ENCODE measurements around the gene DLGAP1. TPM values are rescaled to one million over a fixed set of nuclear protein-coding genes. Genes with fewer than 3 reads are reported as not detected.
"Not testable (repeated sequence)": the region's sequence is repeated elsewhere in the genome, so short reads cannot be mapped to it uniquely, and the experiment has no call there.

The DLGAP1 gene
- total and polyA plus RNA-seq, 2 donors = 0.24 to 0.41 TPM

DNA sequence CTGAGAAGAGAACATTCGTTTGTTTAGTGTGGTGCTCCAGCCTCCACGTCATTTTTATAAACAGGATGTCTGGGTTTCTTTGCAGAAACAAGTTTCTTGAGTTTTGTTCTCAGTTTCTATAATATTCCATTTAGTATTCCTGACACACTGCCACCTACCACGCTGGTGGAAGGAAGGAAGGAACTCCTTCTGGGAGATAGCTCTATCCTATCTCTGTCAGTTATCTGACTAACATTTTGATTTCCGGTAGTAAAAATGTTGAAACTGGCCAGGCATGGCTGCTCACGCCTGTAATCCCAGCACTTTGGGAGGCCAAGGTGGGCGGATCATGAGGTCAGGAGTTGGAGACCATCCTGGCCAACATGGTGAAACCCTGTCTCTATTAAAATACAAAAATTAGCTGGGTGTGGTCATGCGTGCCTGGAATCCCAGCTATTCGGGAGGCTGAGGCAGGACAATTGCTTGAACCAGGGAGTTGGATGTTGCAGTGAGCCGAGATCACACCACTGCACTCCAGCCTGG, 804.5 kb downstream of the DLGAP1 start:
- 91% methylated on average over 9 of the region's 9 CpGs for WGBS
- not testable (repeated sequence) for DNase-seq (ENCODE audit: low read depth in 6 of 9, low spot score in 9 of 9); H3K4me1 ChIP-seq (ENCODE audit: control insufficient read depth in 2 of 2, insufficient read depth in 2 of 2, low read length in 2 of 2); H3K36me3 ChIP-seq (ENCODE audit: control insufficient read depth in 2 of 2, insufficient read depth in 2 of 2, low read length in 1 of 2); H3K9me3 ChIP-seq (ENCODE audit: control insufficient read depth in 2 of 2, insufficient read depth in 1 of 2, low read length in 1 of 2); H3K27ac ChIP-seq (ENCODE audit: low read depth in 1 of 2, low read length in 1 of 2); H3K4me3 ChIP-seq (ENCODE audit: low read length in 2 of 2); H3K27me3 ChIP-seq (ENCODE audit: control insufficient read depth in 2 of 2, insufficient read depth in 1 of 2, low read length in 1 of 2)

DNA sequence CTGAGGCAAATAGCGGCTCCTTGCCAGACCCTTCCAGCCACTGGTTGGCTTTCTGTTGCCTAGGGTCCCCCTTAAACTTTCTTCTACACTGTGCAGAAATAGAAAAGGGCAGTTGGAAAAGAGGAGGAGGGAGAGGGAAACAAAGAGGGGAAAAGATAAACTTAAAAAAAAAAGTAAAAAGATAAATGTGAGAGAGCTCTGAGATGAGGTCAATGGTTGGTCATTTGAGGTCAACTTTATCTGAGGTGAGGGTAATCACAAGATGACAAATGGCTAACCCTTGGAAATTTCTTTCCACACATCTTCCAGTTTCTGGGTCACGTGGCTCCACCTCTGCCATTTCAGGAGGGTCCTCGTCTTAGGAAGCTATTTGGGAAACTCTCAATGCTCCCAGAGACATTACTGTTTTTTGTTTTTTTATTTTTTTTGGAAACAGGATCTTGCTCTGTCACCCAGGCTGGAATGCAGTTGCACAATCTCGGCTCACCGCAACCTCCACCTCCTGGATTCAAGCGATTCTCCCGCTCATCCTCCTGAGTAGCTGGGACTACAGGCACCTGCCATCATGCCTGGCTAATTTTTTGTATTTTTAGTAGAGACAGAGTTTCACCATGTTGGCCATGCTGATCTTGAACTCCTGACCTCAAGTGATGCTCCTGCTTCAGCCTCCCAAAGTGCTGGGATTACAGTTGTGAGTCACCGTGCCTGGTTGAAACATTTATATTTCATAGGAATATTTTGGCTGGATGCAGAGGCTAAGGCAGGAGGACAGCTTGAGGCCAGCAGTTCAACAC, 805.3 kb downstream of the DLGAP1 start:
- H3K4me1 ChIP-seq (ENCODE audit: control insufficient read depth in 2 of 2, insufficient read depth in 2 of 2, low read length in 2 of 2) = peaks cover 0 to 3% of the 10 kb centered on the region in 2 donors
- H3K27me3 ChIP-seq (ENCODE audit: control insufficient read depth in 2 of 2, insufficient read depth in 1 of 2, low read length in 1 of 2) = no peaks in the 10 kb centered on the region
- H3K27ac ChIP-seq (ENCODE audit: low read depth in 1 of 2, low read length in 1 of 2) = no peak overlapping the region
- H3K36me3 ChIP-seq (ENCODE audit: control insufficient read depth in 2 of 2, insufficient read depth in 2 of 2, low read length in 1 of 2) = no peaks in the 10 kb centered on the region
- H3K4me3 ChIP-seq (ENCODE audit: low read length in 2 of 2) = no peak overlapping the region
- no peak for DNase-seq (ENCODE audit: low read depth in 6 of 9, low spot score in 9 of 9)
- H3K9me3 ChIP-seq (ENCODE audit: control insufficient read depth in 2 of 2, insufficient read depth in 1 of 2, low read length in 1 of 2) = no peaks in the 10 kb centered on the region
- WGBS = 94% methylated on average over 8 of the region's 8 CpGs

DNA sequence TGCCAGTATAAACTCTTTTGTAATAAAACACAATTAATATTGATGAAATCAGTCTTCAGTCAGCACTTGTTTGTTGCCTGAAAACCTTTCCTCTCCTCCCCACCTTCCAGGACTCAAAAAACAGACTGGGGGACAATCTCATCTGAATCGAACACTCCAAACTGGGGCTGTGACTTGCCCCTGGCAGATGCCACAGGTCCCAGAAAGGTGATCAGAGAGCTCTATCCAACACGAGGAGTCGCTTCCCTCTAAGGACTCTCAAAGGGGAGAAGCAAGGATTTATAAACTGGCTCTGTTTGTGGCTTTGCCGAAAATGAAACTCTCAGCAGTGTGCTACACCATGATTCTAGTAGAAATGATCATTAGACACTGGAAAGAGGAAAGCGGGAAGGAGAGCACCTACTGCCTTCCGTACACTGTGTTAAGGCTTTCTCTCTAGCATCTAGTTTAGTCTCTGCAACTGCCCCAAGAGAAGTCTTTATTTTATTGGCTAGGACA, 805.9 kb downstream of the DLGAP1 start:
- H3K36me3 ChIP-seq (ENCODE audit: control insufficient read depth in 2 of 2, insufficient read depth in 2 of 2, low read length in 1 of 2) = no peaks in the 10 kb centered on the region
- H3K27ac ChIP-seq (ENCODE audit: low read depth in 1 of 2, low read length in 1 of 2) = no peak overlapping the region
- peaks cover 0 to 3% of the 10 kb centered on the region in 2 donors for H3K4me1 ChIP-seq (ENCODE audit: control insufficient read depth in 2 of 2, insufficient read depth in 2 of 2, low read length in 2 of 2)
- 95% methylated on average over 6 of the region's 6 CpGs for WGBS
- no peaks in the 10 kb centered on the region for H3K9me3 ChIP-seq (ENCODE audit: control insufficient read depth in 2 of 2, insufficient read depth in 1 of 2, low read length in 1 of 2)
- H3K4me3 ChIP-seq (ENCODE audit: low read length in 2 of 2) = no peak overlapping the region
- DNase-seq (ENCODE audit: low read depth in 6 of 9, low spot score in 9 of 9) = no peak
- no peaks in the 10 kb centered on the region for H3K27me3 ChIP-seq (ENCODE audit: control insufficient read depth in 2 of 2, insufficient read depth in 1 of 2, low read length in 1 of 2)

DNA sequence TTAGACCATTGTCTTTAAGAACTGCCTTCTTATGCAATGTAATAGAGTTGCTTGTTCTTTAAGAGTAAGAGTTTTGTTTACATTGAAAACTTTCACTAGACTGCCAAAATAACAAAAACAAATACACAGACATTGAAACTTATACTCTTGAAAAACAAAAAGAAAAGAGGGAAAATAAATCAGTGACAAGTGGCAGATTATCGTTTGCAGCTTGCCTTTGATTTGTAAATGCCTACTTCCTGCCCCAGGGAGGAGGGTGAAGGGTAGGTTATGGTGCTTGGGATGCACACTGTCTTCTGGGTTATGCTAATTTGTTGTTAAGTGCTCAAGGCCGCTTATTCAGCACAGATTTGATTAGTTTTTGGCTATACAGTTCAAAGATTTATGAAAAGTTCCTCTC, 806.5 kb downstream of the DLGAP1 start:
- Histone ChIP-seq H3K4me3 (ENCODE audit: low read length in 2 of 2) (no peak overlapping the region), H3K9me3 (ENCODE audit: control insufficient read depth in 2 of 2, insufficient read depth in 1 of 2, low read length in 1 of 2) (no peaks in the 10 kb centered on the region), H3K27ac (ENCODE audit: low read depth in 1 of 2, low read length in 1 of 2) (no peak overlapping the region), H3K36me3 (ENCODE audit: control insufficient read depth in 2 of 2, insufficient read depth in 2 of 2, low read length in 1 of 2) (no peaks in the 10 kb centered on the region), H3K27me3 (ENCODE audit: control insufficient read depth in 2 of 2, insufficient read depth in 1 of 2, low read length in 1 of 2) (no peaks in the 10 kb centered on the region), H3K4me1 (ENCODE audit: control insufficient read depth in 2 of 2, insufficient read depth in 2 of 2, low read length in 2 of 2) (peaks cover 0 to 3% of the 10 kb centered on the region in 2 donors)
- DNase-seq (ENCODE audit: low read depth in 6 of 9, low spot score in 9 of 9) = no peak
- WGBS = 65% methylated on average over 2 of the region's 2 CpGs

DNA sequence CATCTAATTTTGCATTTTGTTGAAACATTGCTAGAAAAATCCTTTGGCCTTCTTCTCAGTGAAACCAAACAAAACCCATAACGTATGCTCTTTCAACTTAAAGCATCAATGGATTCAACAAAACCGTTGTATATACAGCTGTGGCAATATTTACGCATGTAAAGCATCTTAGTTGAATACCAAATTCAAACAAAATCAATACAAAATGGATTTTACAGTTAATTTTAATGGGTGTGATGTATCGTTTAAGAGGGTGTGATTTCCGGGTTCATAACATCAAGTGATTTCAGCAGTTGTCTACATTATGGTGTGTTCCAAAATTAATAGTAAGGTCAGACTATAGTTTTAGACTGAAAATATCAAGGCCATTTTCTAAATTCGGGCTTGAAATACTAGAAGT, 806.9 kb downstream of the DLGAP1 start:
- WGBS = 86% methylated on average over 6 of the region's 6 CpGs
- Histone ChIP-seq H3K9me3 (ENCODE audit: control insufficient read depth in 2 of 2, insufficient read depth in 1 of 2, low read length in 1 of 2) (no peaks in the 10 kb centered on the region), H3K4me3 (ENCODE audit: low read length in 2 of 2) (no peak overlapping the region), H3K4me1 (ENCODE audit: control insufficient read depth in 2 of 2, insufficient read depth in 2 of 2, low read length in 2 of 2) (peaks cover 0 to 3% of the 10 kb centered on the region in 2 donors), H3K27ac (ENCODE audit: low read depth in 1 of 2, low read length in 1 of 2) (no peak overlapping the region), H3K27me3 (ENCODE audit: control insufficient read depth in 2 of 2, insufficient read depth in 1 of 2, low read length in 1 of 2) (no peaks in the 10 kb centered on the region), H3K36me3 (ENCODE audit: control insufficient read depth in 2 of 2, insufficient read depth in 2 of 2, low read length in 1 of 2) (no peaks in the 10 kb centered on the region)
- DNase-seq (ENCODE audit: low read depth in 6 of 9, low spot score in 9 of 9) = no peak

DNA sequence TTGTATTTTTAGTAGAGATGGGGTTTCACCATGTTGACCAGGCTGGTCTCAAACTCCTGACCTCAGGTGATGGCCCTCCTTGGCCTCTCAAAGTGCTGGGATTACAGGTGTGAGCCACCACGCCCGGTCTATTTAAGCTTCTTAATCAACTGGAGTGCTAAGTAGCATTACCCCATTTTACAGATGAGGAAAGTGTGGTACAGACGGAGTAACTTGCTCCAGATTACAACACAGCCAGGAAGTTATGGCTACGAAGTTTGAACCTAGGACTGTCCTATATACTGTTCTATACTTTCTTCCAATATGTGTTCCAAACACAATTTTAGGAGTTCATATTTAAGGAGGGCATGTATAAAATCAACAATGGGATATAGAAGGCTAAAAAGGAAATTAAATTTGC, 807.5 kb downstream of the DLGAP1 start:
- H3K36me3 ChIP-seq (ENCODE audit: control insufficient read depth in 2 of 2, insufficient read depth in 2 of 2, low read length in 1 of 2) = no peaks in the 10 kb centered on the region
- no peaks in the 10 kb centered on the region for H3K9me3 ChIP-seq (ENCODE audit: control insufficient read depth in 2 of 2, insufficient read depth in 1 of 2, low read length in 1 of 2)
- H3K27ac ChIP-seq (ENCODE audit: low read depth in 1 of 2, low read length in 1 of 2) = no peak overlapping the region
- 83% methylated on average over 4 of the region's 4 CpGs for WGBS
- H3K27me3 ChIP-seq (ENCODE audit: control insufficient read depth in 2 of 2, insufficient read depth in 1 of 2, low read length in 1 of 2) = no peaks in the 10 kb centered on the region
- DNase-seq (ENCODE audit: low read depth in 6 of 9, low spot score in 9 of 9) = no peak
- no peak overlapping the region for H3K4me3 ChIP-seq (ENCODE audit: low read length in 2 of 2)
- H3K4me1 ChIP-seq (ENCODE audit: control insufficient read depth in 2 of 2, insufficient read depth in 2 of 2, low read length in 2 of 2) = peaks cover 0 to 3% of the 10 kb centered on the region in 2 donors

DNA sequence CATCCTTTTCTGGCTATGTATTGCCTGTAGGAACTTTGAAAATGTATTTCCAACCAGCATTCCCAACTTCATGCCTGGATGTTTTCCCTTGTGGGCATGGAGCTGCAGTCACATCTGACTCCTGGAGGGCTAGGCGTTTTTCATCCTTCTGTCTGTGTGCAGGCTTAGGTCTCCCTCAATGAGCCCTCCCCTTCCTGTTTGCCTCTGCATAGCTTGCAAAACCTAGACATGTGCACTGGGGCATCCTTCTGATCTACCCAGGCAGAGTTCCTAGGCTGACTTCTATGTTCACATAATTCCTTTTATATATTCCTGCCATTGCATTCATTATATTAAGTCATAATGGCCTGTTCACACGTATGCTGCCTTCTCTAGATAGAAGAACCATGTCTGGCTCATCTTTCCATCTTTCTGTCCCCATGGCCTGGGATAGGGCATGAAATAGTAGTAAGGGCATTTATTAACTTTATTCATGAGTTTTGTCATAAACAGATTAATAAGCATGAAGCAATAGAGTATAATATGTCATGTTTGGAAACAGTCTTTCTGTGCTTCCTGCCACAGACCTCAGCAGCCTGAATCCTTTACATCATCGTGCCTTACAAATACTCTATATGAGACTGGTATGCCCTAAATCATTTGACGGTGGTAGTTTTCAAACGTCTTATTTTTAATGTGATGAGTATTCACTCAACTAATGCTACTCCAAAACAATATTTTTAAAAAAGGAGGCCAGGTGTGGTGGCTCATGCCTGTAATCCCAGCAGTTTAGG, 809.5 kb downstream of the DLGAP1 start:
- peak in 1 of 9 donors; percentile 43 for DNase-seq (ENCODE audit: low read depth in 6 of 9, low spot score in 9 of 9)
- Histone ChIP-seq H3K4me3 (ENCODE audit: low read length in 2 of 2) (no peak overlapping the region), H3K27ac (ENCODE audit: low read depth in 1 of 2, low read length in 1 of 2) (no peak overlapping the region), H3K9me3 (ENCODE audit: control insufficient read depth in 2 of 2, insufficient read depth in 1 of 2, low read length in 1 of 2) (no peaks in the 10 kb centered on the region), H3K4me1 (ENCODE audit: control insufficient read depth in 2 of 2, insufficient read depth in 2 of 2, low read length in 2 of 2) (peaks cover 0 to 3% of the 10 kb centered on the region in 2 donors), H3K36me3 (ENCODE audit: control insufficient read depth in 2 of 2, insufficient read depth in 2 of 2, low read length in 1 of 2) (no peaks in the 10 kb centered on the region), H3K27me3 (ENCODE audit: control insufficient read depth in 2 of 2, insufficient read depth in 1 of 2, low read length in 1 of 2) (no peaks in the 10 kb centered on the region)
- 75% methylated on average over 5 of the region's 5 CpGs for WGBS

DNA sequence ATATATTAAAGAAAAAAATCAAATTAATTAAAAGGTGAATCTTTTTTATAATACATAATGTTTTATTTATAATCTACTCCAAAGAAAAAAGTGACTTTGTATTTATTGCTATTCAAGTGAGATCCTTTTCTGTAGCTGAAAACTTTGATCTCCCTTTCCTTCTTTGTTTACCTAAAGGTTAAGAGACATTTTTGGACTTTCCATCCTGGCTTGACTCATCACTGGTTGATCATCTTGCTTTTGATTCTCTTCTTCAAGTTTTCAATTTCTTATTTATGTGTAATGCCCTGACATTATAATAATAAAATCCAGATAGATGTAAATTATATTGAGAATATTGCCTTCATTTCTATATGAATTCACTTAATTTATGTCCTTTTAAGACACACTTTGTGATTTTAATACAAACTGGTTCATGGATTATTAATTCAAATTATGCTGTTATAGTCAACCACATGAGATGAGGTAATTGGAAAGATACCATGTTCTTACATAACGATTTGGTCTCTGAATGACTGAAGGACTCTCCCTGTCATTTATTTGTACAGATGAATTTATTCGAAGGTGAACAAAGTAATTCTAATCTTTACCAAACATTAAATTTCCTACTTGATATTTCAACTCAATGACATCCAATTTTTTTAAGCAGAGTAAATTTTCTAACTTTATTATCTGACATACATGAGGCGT, 820.7 kb downstream of the DLGAP1 start:
- H3K27ac ChIP-seq (ENCODE audit: low read depth in 1 of 2, low read length in 1 of 2) = no peak overlapping the region
- WGBS = 98% methylated on average over 3 of the region's 3 CpGs
- H3K27me3 ChIP-seq (ENCODE audit: control insufficient read depth in 2 of 2, insufficient read depth in 1 of 2, low read length in 1 of 2) = no peaks in the 10 kb centered on the region
- no peaks in the 10 kb centered on the region for H3K4me1 ChIP-seq (ENCODE audit: control insufficient read depth in 2 of 2, insufficient read depth in 2 of 2, low read length in 2 of 2)
- no peak overlapping the region for H3K4me3 ChIP-seq (ENCODE audit: low read length in 2 of 2)
- H3K9me3 ChIP-seq (ENCODE audit: control insufficient read depth in 2 of 2, insufficient read depth in 1 of 2, low read length in 1 of 2) = no peaks in the 10 kb centered on the region
- DNase-seq (ENCODE audit: low read depth in 6 of 9, low spot score in 9 of 9) = no peak
- H3K36me3 ChIP-seq (ENCODE audit: control insufficient read depth in 2 of 2, insufficient read depth in 2 of 2, low read length in 1 of 2) = no peaks in the 10 kb centered on the region

All from thymus (tissue), 11 donors.